Measurements from ENCODE around the gene RAB4B.
"Not testable (repeated sequence)": the region's sequence is repeated elsewhere in the genome, so short reads cannot be mapped to it uniquely, and the experiment has no call there.

RAB4B gene

DNA sequence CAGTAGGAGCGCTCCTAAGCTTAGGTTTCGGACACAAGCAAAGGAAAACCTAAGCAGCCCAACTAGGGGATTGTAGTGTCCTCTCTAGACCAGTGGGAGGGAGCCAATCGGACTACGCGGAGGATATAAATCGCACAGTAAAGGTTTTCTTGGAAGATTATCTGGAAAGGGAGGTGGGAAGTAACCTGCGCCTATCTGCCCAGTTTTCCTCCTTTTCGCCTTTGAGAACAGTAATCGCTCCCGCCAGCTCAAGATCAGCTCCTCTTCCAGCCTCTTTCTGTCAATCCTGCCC is 456 bp upstream of the RAB4B start:
- peak overlapping the region; percentile 81 for H3K27ac ChIP-seq
- TF ChIP-seq, protein P1, sequence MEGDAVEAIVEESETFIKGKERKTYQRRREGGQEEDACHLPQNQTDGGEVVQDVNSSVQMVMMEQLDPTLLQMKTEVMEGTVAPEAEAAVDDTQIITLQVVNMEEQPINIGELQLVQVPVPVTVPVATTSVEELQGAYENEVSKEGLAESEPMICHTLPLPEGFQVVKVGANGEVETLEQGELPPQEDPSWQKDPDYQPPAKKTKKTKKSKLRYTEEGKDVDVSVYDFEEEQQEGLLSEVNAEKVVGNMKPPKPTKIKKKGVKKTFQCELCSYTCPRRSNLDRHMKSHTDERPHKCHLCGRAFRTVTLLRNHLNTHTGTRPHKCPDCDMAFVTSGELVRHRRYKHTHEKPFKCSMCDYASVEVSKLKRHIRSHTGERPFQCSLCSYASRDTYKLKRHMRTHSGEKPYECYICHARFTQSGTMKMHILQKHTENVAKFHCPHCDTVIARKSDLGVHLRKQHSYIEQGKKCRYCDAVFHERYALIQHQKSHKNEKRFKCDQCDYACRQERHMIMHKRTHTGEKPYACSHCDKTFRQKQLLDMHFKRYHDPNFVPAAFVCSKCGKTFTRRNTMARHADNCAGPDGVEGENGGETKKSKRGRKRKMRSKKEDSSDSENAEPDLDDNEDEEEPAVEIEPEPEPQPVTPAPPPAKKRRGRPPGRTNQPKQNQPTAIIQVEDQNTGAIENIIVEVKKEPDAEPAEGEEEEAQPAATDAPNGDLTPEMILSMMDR (conservative IDR thresholded peaks at IDR 0.05), result no peak
- no peak for TF ChIP-seq ZFX (IDR thresholded peaks at IDR 0.05)

DNA sequence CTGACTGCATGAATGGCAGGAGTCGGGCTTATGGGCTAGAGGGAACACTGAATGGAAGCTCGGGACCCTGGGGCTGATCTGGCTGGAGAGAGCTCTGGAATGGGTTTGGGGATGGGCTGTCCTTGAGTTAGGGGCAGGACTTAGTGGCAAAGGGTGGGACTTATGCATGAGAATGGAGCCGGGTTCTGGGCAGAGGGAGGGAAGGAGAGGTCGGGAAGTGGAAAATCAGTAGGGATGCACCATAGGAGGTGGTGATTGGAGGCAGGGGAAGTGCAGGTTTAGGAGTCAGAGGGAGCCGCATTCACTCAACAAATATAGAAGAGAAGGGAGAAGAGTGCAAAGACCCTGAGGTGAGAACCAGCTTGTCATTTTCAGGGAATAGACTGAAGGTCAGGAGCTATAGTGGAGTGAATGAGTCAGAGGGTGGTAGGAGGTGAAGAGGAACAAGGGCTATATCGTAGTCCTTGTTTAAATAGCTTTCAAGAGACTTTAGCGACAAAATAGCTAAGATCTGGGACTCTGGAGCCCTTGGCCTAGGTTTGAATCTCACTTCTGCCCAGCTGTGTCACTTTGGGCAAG is 748 bp downstream of the RAB4B start:
- TF ChIP-seq ZFX (IDR thresholded peaks at IDR 0.05), result no peak
- TF ChIP-seq, protein P1 (conservative IDR thresholded peaks at IDR 0.05), result no peak

DNA sequence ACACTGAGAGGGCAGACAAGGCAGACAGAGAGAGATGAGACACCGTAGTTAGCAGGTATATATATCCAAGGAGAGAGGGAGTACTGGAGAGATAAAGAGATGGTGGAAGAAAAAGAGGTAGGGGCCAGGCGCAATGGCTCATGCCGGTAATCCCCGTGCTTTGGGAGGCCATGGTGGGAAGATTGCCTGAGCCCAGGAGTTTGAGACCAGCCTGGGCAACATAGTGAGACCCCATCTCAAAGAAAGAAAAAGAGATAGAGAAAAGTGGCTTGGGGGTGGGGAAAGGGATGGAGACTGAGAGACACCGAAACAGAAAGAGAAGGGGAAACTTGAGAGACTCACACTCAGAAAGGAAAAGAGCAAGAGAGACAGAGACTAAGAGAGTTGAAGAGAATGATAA is 2.5 kb downstream of the RAB4B start:
- no peak overlapping the region for H3K27ac ChIP-seq
- TF ChIP-seq, protein P1 (conservative IDR thresholded peaks at IDR 0.05), result no peak
- no peak for TF ChIP-seq ZFX (IDR thresholded peaks at IDR 0.05)

More for the DNA sequence above, 748 bp downstream of the RAB4B start:
- peak overlapping the region; percentile 81 for H3K27ac ChIP-seq

DNA sequence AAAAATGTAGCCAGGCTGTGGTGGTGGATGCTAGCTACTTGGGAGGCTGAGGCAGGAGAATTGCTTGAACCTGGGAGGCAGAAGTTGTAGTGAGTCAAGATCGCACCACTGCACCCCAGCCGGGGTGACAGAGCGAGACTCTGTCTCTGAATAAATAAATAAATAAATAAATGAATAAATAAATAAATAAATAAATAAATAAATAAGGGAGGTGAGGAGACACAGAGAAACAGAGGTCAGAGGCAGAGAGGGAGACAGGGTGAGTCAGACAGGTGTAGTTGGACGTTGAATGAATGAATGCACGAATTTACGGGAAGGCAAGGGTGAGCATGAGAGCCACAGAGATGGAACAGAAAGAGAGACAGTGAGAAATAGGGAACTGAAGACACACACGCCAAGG is 3.1 kb downstream of the RAB4B start:
- no peak for TF ChIP-seq ZFX (IDR thresholded peaks at IDR 0.05)
- TF ChIP-seq, protein P1 (conservative IDR thresholded peaks at IDR 0.05), result no peak
- no peak overlapping the region for H3K27ac ChIP-seq

DNA sequence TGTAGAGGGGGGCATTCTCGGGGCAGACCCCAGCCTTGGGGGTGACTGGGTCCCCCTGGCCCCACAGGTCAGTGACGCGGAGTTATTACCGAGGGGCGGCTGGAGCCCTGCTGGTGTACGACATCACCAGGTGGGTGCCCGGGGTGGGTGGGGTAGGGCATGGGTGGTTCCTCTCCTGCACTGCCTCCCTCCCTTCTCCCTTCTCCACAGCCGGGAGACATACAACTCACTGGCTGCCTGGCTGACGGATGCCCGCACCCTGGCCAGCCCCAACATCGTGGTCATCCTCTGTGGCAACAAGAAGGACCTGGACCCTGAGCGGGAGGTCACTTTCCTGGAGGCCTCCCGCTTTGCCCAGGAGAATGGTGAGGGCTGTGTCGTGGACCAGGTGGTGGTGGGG is 5.7 kb downstream of the RAB4B start:
- H3K27ac ChIP-seq, result no peak overlapping the region
- TF ChIP-seq, protein P1 (conservative IDR thresholded peaks at IDR 0.05), result no peak
- no peak for TF ChIP-seq ZFX (IDR thresholded peaks at IDR 0.05)

DNA sequence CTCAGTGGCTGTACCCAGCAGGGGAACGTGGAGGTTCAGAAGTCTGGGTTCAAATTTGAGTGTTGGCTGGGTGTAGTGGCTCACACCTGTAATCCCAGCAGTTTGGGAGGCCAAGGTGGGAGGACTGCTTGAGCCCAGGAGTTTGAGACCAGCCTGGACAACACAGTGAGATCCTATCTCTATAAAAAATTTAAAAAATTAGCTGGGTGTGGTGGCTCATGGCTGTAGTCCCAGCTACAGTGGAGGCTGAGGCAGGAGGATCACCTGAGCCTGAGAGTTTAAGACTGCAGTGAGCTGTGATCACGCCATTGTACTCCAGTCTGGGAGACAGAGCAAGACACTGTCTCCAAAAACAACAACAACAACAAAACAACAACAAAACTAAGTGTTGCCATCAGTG is 6.1 kb downstream of the RAB4B start:
- H3K27ac ChIP-seq, result not testable (repeated sequence)

DNA sequence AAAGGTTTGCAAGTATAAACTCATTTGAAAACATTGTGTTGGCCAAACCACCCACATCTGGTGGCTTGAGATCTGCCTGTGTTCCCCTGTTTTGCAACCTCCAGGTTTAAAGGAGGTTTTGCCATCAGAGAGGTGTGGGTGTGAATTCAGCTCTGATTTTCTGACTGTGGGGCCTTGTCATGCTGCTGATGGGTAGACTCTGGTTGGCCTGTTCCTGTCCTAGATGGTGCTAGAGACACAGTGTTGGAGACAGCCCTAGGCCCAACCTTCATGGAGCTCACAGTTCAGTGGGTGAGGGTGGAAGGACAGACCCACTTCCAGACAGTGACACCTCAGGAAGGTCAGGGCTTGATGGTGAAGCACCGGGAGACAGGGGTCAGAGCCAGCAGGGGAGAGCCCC is 7.5 kb downstream of the RAB4B start:
- no peak overlapping the region for H3K27ac ChIP-seq
- TF ChIP-seq, protein P1 (conservative IDR thresholded peaks at IDR 0.05), result no peak
- no peak for TF ChIP-seq ZFX (IDR thresholded peaks at IDR 0.05)
